Measurements from ENCODE around the gene GFI1B. TPM values are rescaled to one million over a fixed set of nuclear protein-coding genes. Genes with fewer than 3 reads are reported as not detected.
"Not testable (repeated sequence)": the region's sequence is repeated elsewhere in the genome, so short reads cannot be mapped to it uniquely, and the experiment has no call there.

GFI1B gene
- total and polyA plus RNA-seq, 12 donors: 0.03 to 0.78 (median 0.30) TPM; not detected in 8

GRCh38 chr9:132989414-132989996, 11.0 kb downstream of the GFI1B start:
- DNase-seq: no peak
- WGBS, 4 donors: 88 to 92% (median 90%) methylated on average over 15 to 23 of the region's 23 CpGs
- Histone ChIP-seq H3K27ac (no peak overlapping the region), H3K4me3 (no peak overlapping the region), H3K9me3 (replicated peaks in 1 of 3) (no peaks in the 10 kb centered on the region), H3K4me1 (replicated peaks in 1 of 2) (peaks cover 0 to under 1% of the 10 kb centered on the region in 2 donors), H3K27me3 (no peaks in the 10 kb centered on the region), H3K36me3 (replicated peaks in 1 of 2) (no peaks in the 10 kb centered on the region)
- TF ChIP-seq CTCF (IDR thresholded peaks at IDR 0.05) (no peak), POLR2A (IDR thresholded peaks at IDR 0.05) (no peak)
- intact Hi-C loops (cut with DNase I): no loop called here

- 67 to 90% (median 73%) methylated on average over 4 of the region's 4 CpGs for WGBS, 4 donors
These were observed 11.6 kb downstream of the GFI1B start for GRCh38 chr9:132989998-132990557.

GRCh38 chr9:132990781-132991180, 12.3 kb downstream of the GFI1B start:
- no peak for DNase-seq
- H3K4me3 ChIP-seq: no peak overlapping the region
- 90 to 96% (median 95%) methylated on average over 4 to 14 of the region's 14 CpGs for WGBS, 4 donors
- H3K27ac ChIP-seq: no peak overlapping the region
- no peaks in the 10 kb centered on the region for H3K9me3 ChIP-seq (replicated peaks in 1 of 3)
- H3K36me3 ChIP-seq (replicated peaks in 1 of 2): no peaks in the 10 kb centered on the region
- no peaks in the 10 kb centered on the region for H3K4me1 ChIP-seq (replicated peaks in 1 of 2)
- H3K27me3 ChIP-seq: no peaks in the 10 kb centered on the region
- TF ChIP-seq CTCF (IDR thresholded peaks at IDR 0.05) (no peak), POLR2A (IDR thresholded peaks at IDR 0.05) (no peak)
- intact Hi-C loops (cut with DNase I): no loop called here

More at GRCh38 chr9:132989998-132990557, 11.6 kb downstream of the GFI1B start:
- H3K4me1 ChIP-seq (replicated peaks in 1 of 2); H3K27ac ChIP-seq; H3K27me3 ChIP-seq; H3K4me3 ChIP-seq; H3K36me3 ChIP-seq (replicated peaks in 1 of 2); intact Hi-C loops (cut with DNase I); H3K9me3 ChIP-seq (replicated peaks in 1 of 3); DNase-seq: not testable (repeated sequence)

GRCh38 chr9:132991351-132992300, 13.1 kb downstream of the GFI1B start:
- H3K27ac ChIP-seq: no peak overlapping the region
- H3K4me3 ChIP-seq: no peak overlapping the region
- TF ChIP-seq CTCF (IDR thresholded peaks at IDR 0.05) (no peak), POLR2A (IDR thresholded peaks at IDR 0.05) (no peak)
- intact Hi-C loops (cut with DNase I): no loop called here
- 53 to 64% (median 57%) methylated on average over 11 to 16 of the region's 16 CpGs for WGBS, 4 donors
- no peaks in the 10 kb centered on the region for H3K9me3 ChIP-seq (replicated peaks in 1 of 3)
- H3K4me1 ChIP-seq (replicated peaks in 1 of 2): no peaks in the 10 kb centered on the region
- H3K36me3 ChIP-seq (replicated peaks in 1 of 2): no peaks in the 10 kb centered on the region
- no peaks in the 10 kb centered on the region for H3K27me3 ChIP-seq
- no peak for DNase-seq

Data from adrenal gland (tissue), 12 donors.